Fibroblast of lung (primary cell): ENCODE results near the gene MRPL16. TPM values are rescaled to one million over a fixed set of nuclear protein-coding genes. Genes with fewer than 3 reads are reported as not detected.

Source experiments
- DNase-seq, 2 donors: peaks; one replicate each; pipeline versions ENCODE4 v3.0.0 to v3.0.0-alpha.2; 2010; ENCODE audit warnings: low read depth in 2 of 2
- H2AFZ ChIP-seq: 2 replicates; pipeline ENCODE4 v1.5.1; 2012; ENCODE audit warnings: low read length, control low read depth, inconsistent platforms
- H3K27ac ChIP-seq: 2 replicates; pipeline ENCODE4 v1.5.1; 2011; ENCODE audit warnings: low read length, control low read depth; ENCODE audit not compliant: insufficient read depth
- H3K27me3 ChIP-seq: 2 replicates; pipeline ENCODE4 v1.5.1; 2011; ENCODE audit warnings: mild to moderate bottlenecking, low read length; ENCODE audit not compliant: control insufficient read depth, insufficient read depth
- H3K36me3 ChIP-seq: 2 replicates; pipeline ENCODE4 v1.5.1; 2011; ENCODE audit warnings: low read length; ENCODE audit not compliant: control insufficient read depth, insufficient read depth
- H3K4me1 ChIP-seq: 2 replicates; pipeline ENCODE4 v1.5.1; 2011; ENCODE audit warnings: low read length; ENCODE audit not compliant: control insufficient read depth, insufficient read depth; ENCODE audit errors: extremely low read depth
- H3K4me2 ChIP-seq: 2 replicates; pipeline ENCODE4 v1.5.1; 2011; ENCODE audit warnings: low read length, control low read depth; ENCODE audit not compliant: insufficient read depth; ENCODE audit errors: extremely low read depth
- H3K4me3 ChIP-seq, 4 experiments: fragments of 200-600 bp in 1 of 4; sonication (generic) in 1 of 4; replicated peaks in 1 of 4; 2 replicates each; pipeline ENCODE4 v1.5.1; 2011 to 2016; ENCODE audit warnings: low read length in 4 of 4, low read depth in 3 of 4, mild to moderate bottlenecking in 3 of 4, control low read depth in 2 of 4, inconsistent platforms in 1 of 4, mixed read lengths in 1 of 4; ENCODE audit not compliant: insufficient read depth in 1 of 4; ENCODE audit errors: control extremely low read depth in 1 of 4
- H3K79me2 ChIP-seq: 2 replicates; pipeline ENCODE4 v1.5.1; 2012; ENCODE audit warnings: mild to moderate bottlenecking, low read length, inconsistent platforms; ENCODE audit not compliant: control insufficient read depth, insufficient read depth
- H3K9ac ChIP-seq: 2 replicates; pipeline ENCODE4 v1.5.1; 2011; ENCODE audit warnings: mild to moderate bottlenecking, low read length, control low read depth; ENCODE audit not compliant: insufficient read depth
- H3K9me3 ChIP-seq: 2 replicates; pipeline ENCODE4 v1.5.1; 2012; ENCODE audit warnings: low read depth, low read length; ENCODE audit not compliant: control insufficient read depth, insufficient read depth
- H4K20me1 ChIP-seq: 2 replicates; pipeline ENCODE4 v1.5.1; 2011; ENCODE audit warnings: low read length; ENCODE audit not compliant: control insufficient read depth, insufficient read depth; ENCODE audit errors: extremely low read depth
- CTCF ChIP-seq, 2 donors: IDR thresholded peaks in 1 of 2; conservative IDR thresholded peaks in 1 of 2; 1 replicate in 1 of 2; 2 replicates in 1 of 2; pipeline ENCODE4 v1.5.1; 2011 to 2012; ENCODE audit warnings: low read length in 2 of 2, control low read depth in 1 of 2, inconsistent platforms in 1 of 2, low read depth in 1 of 2, mild to moderate bottlenecking in 1 of 2
- EZH2 ChIP-seq: IDR thresholded peaks from 2 replicates; pipeline ENCODE4 v1.5.1; 2012; ENCODE audit warnings: low read length, control low read depth, mild to moderate bottlenecking; ENCODE audit errors: missing control alignments
- polyA minus RNA-seq: library from RNA; depleted of rRNA, polyadenylated mRNA; stranded (reverse); fragments of >200 nt; gene quantifications from 2 replicates; pipeline ENCODE4 v1.2.3, GENCODE V29; 2011; ENCODE audit warnings: low replicate concordance
- polyA plus RNA-seq, 2 donors: library from polyadenylated mRNA; depleted of rRNA in 1 of 2; stranded (reverse) in 1 of 2; unstranded in 1 of 2; fragments of >200 nt; gene quantifications; 2 replicates each; pipeline ENCODE4 v1.2.1, GENCODE V29; 2011 to 2012; ENCODE audit warnings: missing spikeins in 1 of 2
- total RNA-seq: library from RNA; depleted of rRNA; stranded (reverse); fragments of >200 nt; gene quantifications from 2 replicates; pipeline ENCODE4 v1.2.1, GENCODE V29; 2014

MRPL16 gene
- 39.3 and 43.1 TPM in 2 replicates for total RNA-seq
- polyA plus RNA-seq = 64.9 and 70.9 TPM in 2 replicates
- 47.8 and 52.5 TPM in 2 replicates for polyA plus RNA-seq (2012)
- 9.9 and 19.2 TPM in 2 replicates for polyA minus RNA-seq

DNA sequence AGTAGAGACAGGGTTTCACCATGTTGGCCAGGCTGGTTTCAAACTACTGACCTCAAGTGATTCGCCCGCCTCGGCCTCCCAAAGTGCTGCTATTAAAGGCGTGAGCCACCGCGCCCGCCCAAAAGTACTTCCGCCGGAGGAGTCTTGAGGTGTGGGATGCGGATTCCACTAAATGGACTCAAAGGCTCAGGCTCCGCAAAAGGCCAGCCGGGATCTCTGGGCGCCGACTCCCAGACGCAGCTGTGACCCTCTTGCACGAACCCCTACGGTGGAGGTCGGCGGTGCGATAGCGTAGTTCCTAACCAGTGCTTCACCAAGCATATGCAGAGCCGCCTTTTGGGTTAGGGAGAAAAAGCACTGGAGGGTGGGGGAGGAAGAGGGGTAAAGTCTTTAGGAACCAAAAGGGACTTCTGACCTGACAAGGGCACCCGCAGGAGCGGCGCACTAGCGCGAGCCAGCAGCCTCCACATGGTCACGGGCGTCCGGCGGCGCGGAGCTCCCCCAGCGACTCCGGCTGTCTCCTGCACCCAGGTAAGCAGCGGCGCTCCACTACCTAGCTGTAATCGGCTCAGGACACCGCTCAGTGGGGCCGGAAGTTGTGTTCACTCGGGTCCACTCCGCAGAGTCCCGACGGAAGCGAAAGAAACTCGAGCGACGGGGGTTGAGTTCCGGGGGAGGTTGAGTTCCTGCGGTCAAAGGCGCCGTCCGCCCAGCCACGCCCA is at the start of gene MRPL16:
Gene MRPL16 (minus strand): TSS at position 590 of the 722 bp plus-strand sequence. CDS start 120 bp downstream, at position 470.
- Histone ChIP-seq H3K79me2 (peaks cover 10% of the 10 kb centered on the region), H3K9ac (peak within 1 kb of the TSS; percentile 73), H3K4me2 (peak within 1 kb of the TSS; percentile 82), H3K9me3 (no peaks in the 10 kb centered on the region), H3K4me1 (peaks cover 4% of the 10 kb centered on the region), H3K36me3 (peaks cover 12% of the 10 kb centered on the region), H3K27ac (peak within 1 kb of the TSS; percentile 75), H2AFZ (peak within 1 kb of the TSS; percentile 92), H3K27me3 (no peaks in the 10 kb centered on the region), H4K20me1 (no peaks in the 10 kb centered on the region), H3K4me3 (peak within 1 kb of the TSS; percentile 84 to 98 (median 94))
- TF ChIP-seq CTCF (conservative IDR thresholded peaks at IDR 0.05 in 1 of 2, IDR thresholded peaks at IDR 0.05 in 1 of 2; ENCODE audit: low read depth in 1 of 2, low read length in 2 of 2) = no peak
- no peak for TF ChIP-seq EZH2
- DNase-seq = peak; percentile 88 to 91

DNA sequence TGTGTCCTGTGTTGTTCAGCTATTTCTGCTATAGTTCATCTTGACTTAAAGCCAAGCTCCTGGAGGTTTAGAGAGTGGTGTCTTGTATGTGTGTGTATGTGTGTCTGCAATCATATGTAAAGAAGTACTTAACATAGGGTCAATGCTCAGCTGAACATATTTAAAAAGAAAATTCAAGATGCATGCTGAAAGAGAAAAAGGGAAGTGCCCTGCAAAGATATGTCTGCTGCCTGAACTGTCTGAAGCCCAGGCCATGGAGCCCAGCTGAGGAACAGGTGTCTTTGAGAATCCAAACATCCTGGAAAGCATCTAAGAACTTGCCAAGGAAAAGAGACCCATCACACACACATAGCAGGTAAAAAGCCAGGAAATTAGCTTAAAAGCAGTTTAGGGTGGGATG is 49.1 kb upstream of the MRPL16 start:
- H3K9ac ChIP-seq = no peak overlapping the region
- H4K20me1 ChIP-seq = no peaks in the 10 kb centered on the region
- H3K27me3 ChIP-seq = no peaks in the 10 kb centered on the region
- H3K4me1 ChIP-seq = no peaks in the 10 kb centered on the region
- H3K79me2 ChIP-seq = no peaks in the 10 kb centered on the region
- H3K36me3 ChIP-seq = no peaks in the 10 kb centered on the region
- no peak overlapping the region for H3K4me2 ChIP-seq
- no peak overlapping the region for H3K27ac ChIP-seq
- no peaks in the 10 kb centered on the region for H3K9me3 ChIP-seq
- TF ChIP-seq EZH2 (no peak), CTCF (conservative IDR thresholded peaks at IDR 0.05 in 1 of 2, IDR thresholded peaks at IDR 0.05 in 1 of 2; ENCODE audit: low read depth in 1 of 2, low read length in 2 of 2) (no peak)
- H2AFZ ChIP-seq = no peak overlapping the region
- no peak for DNase-seq
- no peak overlapping the region for H3K4me3 ChIP-seq

GRCh38 chr11:59857439-59858434 is 47.2 kb upstream of the MRPL16 start:
- H3K4me3 ChIP-seq = no peak overlapping the region
- no peak overlapping the region for H3K9ac ChIP-seq
- no peaks in the 10 kb centered on the region for H4K20me1 ChIP-seq
- H3K9me3 ChIP-seq = no peaks in the 10 kb centered on the region
- H3K4me1 ChIP-seq = no peaks in the 10 kb centered on the region
- H3K27me3 ChIP-seq = no peaks in the 10 kb centered on the region
- TF ChIP-seq EZH2 (no peak), CTCF (conservative IDR thresholded peaks at IDR 0.05 in 1 of 2, IDR thresholded peaks at IDR 0.05 in 1 of 2; ENCODE audit: low read depth in 1 of 2, low read length in 2 of 2) (no peak)
- no peak overlapping the region for H3K4me2 ChIP-seq
- no peaks in the 10 kb centered on the region for H3K79me2 ChIP-seq
- H3K36me3 ChIP-seq = no peaks in the 10 kb centered on the region
- H3K27ac ChIP-seq = no peak overlapping the region
- DNase-seq = peak in 1 of 2 donors; percentile 50
- no peak overlapping the region for H2AFZ ChIP-seq
